Measurements from ENCODE around the gene C20orf202. TPM values are rescaled to one million over a fixed set of nuclear protein-coding genes. Genes with fewer than 3 reads are reported as not detected.

Gene C20orf202
- polyA plus RNA-seq, 3 donors, result 0.12 TPM; not detected in 2

GRCh38 chr20:1240549-1240948, 37.3 kb downstream of the C20orf202 start:
- H3K27ac ChIP-seq (ENCODE audit: low read depth in 1 of 2, low read length in 2 of 2), result no peak overlapping the region
- peaks cover 3% of the 10 kb centered on the region for H3K4me1 Mint-ChIP-seq
- 88% methylated on average over 1 of the region's 5 CpGs for WGBS (ENCODE audit: insufficient coverage)
- no peak overlapping the region for H3K4me2 ChIP-seq (replicated peaks; ENCODE audit: extremely low read depth, low read length, poor library complexity, severe bottlenecking)
- H3K4me3 ChIP-seq (replicated peaks in 1 of 3; ENCODE audit: low read depth in 2 of 3, low read length in 3 of 3), result no peak overlapping the region
- H3K27ac Mint-ChIP-seq, result no peak overlapping the region
- no peaks in the 10 kb centered on the region for H3K79me2 ChIP-seq (ENCODE audit: insufficient read depth, low read length)
- no peak for DNase-seq
- H3K4me3 Mint-ChIP-seq, result no peak overlapping the region
- no peak overlapping the region for H2AFZ ChIP-seq (ENCODE audit: insufficient read depth, low read depth, low read length, poor library complexity, severe bottlenecking)
- H3K27me3 ChIP-seq (ENCODE audit: control insufficient read depth in 2 of 2, insufficient read depth in 2 of 2, low read length in 2 of 2), result peaks cover 10 to 19% of the 10 kb centered on the region in 2 donors
- no peak for TF ChIP-seq CTCF (IDR thresholded peaks at IDR 0.05)
- peaks cover 11 to 30% (median 18%) of the 10 kb centered on the region in 3 donors for H3K27me3 Mint-ChIP-seq (ENCODE audit: low read depth in 3 of 3)
- H3K4me1 ChIP-seq (ENCODE audit: control insufficient read depth in 1 of 2, insufficient read depth in 2 of 2, low read length in 2 of 2), result no peaks in the 10 kb centered on the region
- no peaks in the 10 kb centered on the region for H3K36me3 ChIP-seq (replicated peaks in 1 of 2; ENCODE audit: control insufficient read depth in 1 of 2, insufficient read depth in 2 of 2, low read length in 2 of 2)
- intact Hi-C loops (cut with micrococcal nuclease), result no loop called here
- no peak overlapping the region for H3K9ac ChIP-seq (ENCODE audit: insufficient read depth, low read length, poor library complexity, severe bottlenecking)
- H3K36me3 Mint-ChIP-seq, result no peaks in the 10 kb centered on the region
- H3K9me3 Mint-ChIP-seq, result no peaks in the 10 kb centered on the region
- H3K9me3 ChIP-seq (replicated peaks in 1 of 2; ENCODE audit: control insufficient read depth in 1 of 2, insufficient read depth in 1 of 2, low read length in 2 of 2), result no peaks in the 10 kb centered on the region
- H4K20me1 ChIP-seq (ENCODE audit: insufficient read depth, low read length), result no peaks in the 10 kb centered on the region

GRCh38 chr20:1241456-1241855, 38.2 kb downstream of the C20orf202 start:
- Histone ChIP-seq H3K36me3 (replicated peaks in 1 of 2; ENCODE audit: control insufficient read depth in 1 of 2, insufficient read depth in 2 of 2, low read length in 2 of 2) (no peaks in the 10 kb centered on the region), H3K9ac (ENCODE audit: insufficient read depth, low read length, poor library complexity, severe bottlenecking) (no peak overlapping the region), H2AFZ (ENCODE audit: insufficient read depth, low read depth, low read length, poor library complexity, severe bottlenecking) (no peak overlapping the region), H3K27me3 (ENCODE audit: control insufficient read depth in 2 of 2, insufficient read depth in 2 of 2, low read length in 2 of 2) (peaks cover 9 to 17% of the 10 kb centered on the region in 2 donors), H3K79me2 (ENCODE audit: insufficient read depth, low read length) (no peaks in the 10 kb centered on the region), H3K27ac (ENCODE audit: low read depth in 1 of 2, low read length in 2 of 2) (no peak overlapping the region), H3K4me1 (ENCODE audit: control insufficient read depth in 1 of 2, insufficient read depth in 2 of 2, low read length in 2 of 2) (no peaks in the 10 kb centered on the region), H3K9me3 (replicated peaks in 1 of 2; ENCODE audit: control insufficient read depth in 1 of 2, insufficient read depth in 1 of 2, low read length in 2 of 2) (no peaks in the 10 kb centered on the region), H3K4me3 (replicated peaks in 1 of 3; ENCODE audit: low read depth in 2 of 3, low read length in 3 of 3) (no peak overlapping the region), H3K4me2 (replicated peaks; ENCODE audit: extremely low read depth, low read length, poor library complexity, severe bottlenecking) (no peak overlapping the region), H4K20me1 (ENCODE audit: insufficient read depth, low read length) (no peaks in the 10 kb centered on the region)
- no peaks in the 10 kb centered on the region for H3K9me3 Mint-ChIP-seq
- no peak for DNase-seq
- H3K27me3 Mint-ChIP-seq (ENCODE audit: low read depth in 3 of 3), result peaks cover 12 to 28% (median 12%) of the 10 kb centered on the region in 3 donors
- no peak for TF ChIP-seq CTCF (IDR thresholded peaks at IDR 0.05)
- intact Hi-C loops (cut with micrococcal nuclease), result no loop called here
- no peaks in the 10 kb centered on the region for H3K36me3 Mint-ChIP-seq
- H3K27ac Mint-ChIP-seq, result no peak overlapping the region
- H3K4me1 Mint-ChIP-seq, result peaks cover 3% of the 10 kb centered on the region
- no peak overlapping the region for H3K4me3 Mint-ChIP-seq
